GM13977 (cell line): ENCODE measurements around the gene PLEKHG2.

Source experiments
- DNase-seq: peaks from one replicate; pipeline ENCODE4 v3.0.0; 2012; ENCODE audit warnings: low spot score
- CTCF ChIP-seq: IDR thresholded peaks from 2 replicates; pipeline ENCODE4 v1.5.1; 2012; ENCODE audit warnings: mild to moderate bottlenecking, control low read depth; ENCODE audit not compliant: insufficient read depth; ENCODE audit errors: extremely low read depth, missing control alignments
- in situ Hi-C: fragments of 300-500 bp; cut with MboI; formaldehyde crosslinking; loops from one replicate; pipeline ENCODE4 v1.12.0; 2022; ENCODE audit warnings: low sequenced_read_pairs, low pct_unique_long_range_greater_than_20kb, mixed read lengths, inconsistent platforms; ENCODE audit not compliant: unreplicated experiment

The PLEKHG2 gene

DNA sequence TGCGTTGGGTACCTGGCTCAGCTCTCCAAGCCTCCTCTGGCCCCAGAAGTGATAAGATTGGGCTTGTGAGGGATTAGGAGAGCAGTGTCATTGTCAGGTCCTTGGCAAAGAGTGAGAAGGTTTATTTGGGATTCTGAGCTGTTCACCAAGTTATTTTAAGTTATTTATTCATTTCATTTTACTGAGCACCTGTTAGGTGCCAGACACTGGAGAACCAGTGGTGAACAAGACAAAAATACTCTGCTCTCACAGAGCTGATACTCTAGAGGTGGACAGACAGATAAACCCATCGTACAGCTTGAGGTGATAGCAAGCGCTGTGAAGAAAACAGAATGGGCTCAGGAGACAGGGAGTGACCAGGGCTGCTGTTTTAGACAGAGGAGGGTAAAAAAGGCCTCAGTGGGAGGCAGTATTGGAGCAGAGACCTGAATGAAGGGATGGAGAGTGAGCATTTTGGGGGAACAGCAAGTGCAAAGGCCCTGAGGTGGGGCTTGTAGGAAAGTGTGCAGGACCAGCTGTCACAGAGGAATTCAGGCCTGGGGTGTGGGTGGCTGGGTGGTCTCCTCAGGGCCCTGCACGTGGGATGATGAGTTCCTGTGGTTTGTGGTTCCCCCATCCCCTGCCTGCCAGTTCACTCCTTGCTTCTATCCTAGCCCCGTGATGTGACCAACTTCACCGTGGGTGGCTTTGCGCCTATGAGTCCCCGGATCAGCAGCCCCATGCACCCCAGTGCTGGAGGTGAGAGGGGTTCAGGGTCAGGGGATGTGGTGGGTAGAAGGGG lies 59.5 kb downstream of the PLEKHG2 start:
- in situ Hi-C loops = no loop called here
- no peak for DNase-seq
- TF ChIP-seq CTCF = no peak

DNA sequence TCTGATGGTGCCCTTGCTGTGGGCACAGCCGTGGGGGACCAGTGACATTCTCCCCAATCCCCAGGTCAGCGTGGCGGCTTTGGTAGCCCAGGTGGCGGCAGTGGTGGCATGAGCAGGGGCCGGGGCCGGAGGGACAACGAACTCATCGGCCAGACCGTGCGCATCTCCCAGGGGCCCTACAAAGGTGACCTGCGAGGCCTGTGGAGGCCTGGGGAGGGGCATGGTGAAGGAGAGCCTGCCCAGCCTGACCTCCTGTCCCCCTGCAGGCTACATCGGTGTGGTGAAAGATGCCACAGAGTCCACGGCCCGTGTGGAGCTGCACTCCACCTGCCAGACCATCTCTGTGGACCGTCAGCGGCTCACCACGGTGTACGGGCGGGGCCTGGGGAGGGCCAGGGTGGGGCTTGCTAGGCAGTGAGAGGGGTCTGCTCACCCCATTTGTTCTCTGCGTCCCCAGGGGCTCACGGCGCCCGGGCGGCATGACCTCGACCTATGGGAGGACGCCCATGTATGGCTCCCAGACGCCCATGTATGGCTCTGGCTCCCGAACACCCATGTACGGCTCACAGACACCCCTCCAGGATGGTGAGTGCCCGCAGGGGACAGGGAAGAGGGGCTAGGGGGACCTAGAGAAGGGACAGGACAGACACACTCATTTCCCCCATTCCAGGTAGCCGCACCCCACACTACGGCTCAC lies 60.4 kb downstream of the PLEKHG2 start:
- no peak for TF ChIP-seq CTCF
- no peak for DNase-seq
- in situ Hi-C loops = no loop called here

- in situ Hi-C loops = no loop called here
- no peak for DNase-seq
- no peak for TF ChIP-seq CTCF
Observed at GRCh38 chr19:39473443-39473960, 61.0 kb downstream of the PLEKHG2 start.

- DNase-seq = peak; percentile 78
- peak; percentile 81 for TF ChIP-seq CTCF
- in situ Hi-C loops = no loop called here
Observed at GRCh38 chr19:39474139-39474620, 61.7 kb downstream of the PLEKHG2 start.

DNA sequence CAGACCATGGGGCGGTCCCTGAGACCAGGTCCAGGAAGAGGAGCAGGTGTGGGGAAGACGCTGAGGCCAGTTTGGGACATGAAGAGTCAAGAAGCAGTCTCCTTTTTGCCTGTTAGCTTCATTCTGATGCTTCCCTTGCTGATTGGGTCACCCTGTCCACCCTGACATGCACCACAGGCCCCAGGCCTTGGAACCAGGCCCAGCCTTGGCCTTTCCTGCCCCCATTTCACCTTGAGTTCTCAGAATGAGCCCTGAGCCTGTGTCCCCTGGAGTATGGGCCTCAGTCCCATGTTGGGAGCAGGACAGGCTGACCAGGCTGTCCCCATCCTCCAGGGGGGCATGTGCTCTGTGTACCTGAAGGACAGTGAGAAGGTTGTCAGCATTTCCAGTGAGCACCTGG lies 63.3 kb downstream of the PLEKHG2 start:
- in situ Hi-C loops = no loop called here
- no peak for DNase-seq
- TF ChIP-seq CTCF = no peak
